Fibroblast of skin of abdomen (primary cell): ENCODE measurements around the gene CADPS2.

Experiments used
- DNase-seq: peaks from one replicate; pipeline ENCODE4 v3.0.0-alpha.2; 2013

Gene CADPS2

GRCh38 chr7:122438006-122438405 is 448.3 kb downstream of the CADPS2 start:
- no peak for DNase-seq

GRCh38 chr7:122433765-122434164 is 452.5 kb downstream of the CADPS2 start:
- DNase-seq: no peak

- DNase-seq: peak; percentile 2
Observed at GRCh38 chr7:122430710-122431109, 455.6 kb downstream of the CADPS2 start.

- no peak for DNase-seq
Observed at GRCh38 chr7:122429926-122430325, 456.3 kb downstream of the CADPS2 start.

- no peak for DNase-seq
Observed at GRCh38 chr7:122425731-122426130, 460.5 kb downstream of the CADPS2 start.

- DNase-seq: no peak
Observed at GRCh38 chr7:122423591-122423990, 462.7 kb downstream of the CADPS2 start.

- DNase-seq: no peak
Observed at GRCh38 chr7:122416336-122416735, 469.9 kb downstream of the CADPS2 start.

GRCh38 chr7:122415510-122415909 is 470.8 kb downstream of the CADPS2 start:
- DNase-seq: no peak

- DNase-seq: no peak
Observed at GRCh38 chr7:122413339-122413738, 472.9 kb downstream of the CADPS2 start.

- DNase-seq: peak; percentile 57
Observed at GRCh38 chr7:122412883-122413282, 473.4 kb downstream of the CADPS2 start.

GRCh38 chr7:122412441-122412840 is 473.8 kb downstream of the CADPS2 start:
- DNase-seq: peak; percentile 27

- DNase-seq: no peak
Observed at GRCh38 chr7:122407195-122407594, 479.1 kb downstream of the CADPS2 start.

- no peak for DNase-seq
Observed at GRCh38 chr7:122403113-122403512, 483.1 kb downstream of the CADPS2 start.

GRCh38 chr7:122402235-122402634 is 484.0 kb downstream of the CADPS2 start:
- DNase-seq: no peak

GRCh38 chr7:122397381-122397780 is 488.9 kb downstream of the CADPS2 start:
- no peak for DNase-seq

- no peak for DNase-seq
Observed at GRCh38 chr7:122394512-122394911, 491.7 kb downstream of the CADPS2 start.

GRCh38 chr7:122384528-122384927 is 501.7 kb downstream of the CADPS2 start:
- DNase-seq: no peak

GRCh38 chr7:122383934-122384333 is 502.3 kb downstream of the CADPS2 start:
- DNase-seq: no peak

- DNase-seq: no peak
Observed at GRCh38 chr7:122380992-122381391, 505.3 kb downstream of the CADPS2 start.

GRCh38 chr7:122379491-122379890 is 506.8 kb downstream of the CADPS2 start:
- DNase-seq: no peak

GRCh38 chr7:122369756-122370155 is 516.5 kb downstream of the CADPS2 start:
- no peak for DNase-seq

- no peak for DNase-seq
Observed at GRCh38 chr7:122364761-122365280, 521.4 kb downstream of the CADPS2 start.

GRCh38 chr7:122363144-122363543 is 523.1 kb downstream of the CADPS2 start:
- no peak for DNase-seq

GRCh38 chr7:122362473-122362872 is 523.8 kb downstream of the CADPS2 start:
- no peak for DNase-seq

GRCh38 chr7:122354656-122355055 is 531.6 kb downstream of the CADPS2 start:
- DNase-seq: no peak
